WTC11 (cell line): ENCODE data around the gene EDIL3. TPM values are rescaled to one million over a fixed set of nuclear protein-coding genes. Genes with fewer than 3 reads are reported as not detected.

Source experiments
- ATAC-seq: fragments of 200-7000 bp; cut with Tn5 transposase; 2 replicates; pipeline ENCODE4 v1.10.0; 2021; ENCODE audit warnings: mild to moderate bottlenecking, moderate library complexity
- CTCF ChIA-PET: fragments of 300-600 bp; sonication (Branson Sonifier 250); formaldehyde crosslinking; loops from one replicate; lab custom pipeline; 2021; ENCODE audit warnings: antibody characterized with exemption; lab: Charles Lee
- POLR2A ChIA-PET: fragments of 350-600 bp; sonication (Branson Sonifier 250); formaldehyde crosslinking; loops from one replicate; lab custom pipeline; 2021; ENCODE audit warnings: antibody characterized with exemption; lab: Charles Lee
- DNase-seq: peaks from one replicate; pipeline ENCODE4 v3.0.0; 2021; ENCODE audit warnings: low spot score
- H3K27ac Mint-ChIP-seq: 2 replicates; pipeline ENCODE4 v1.8.0; 2021; ENCODE audit warnings: mixed read lengths
- H3K27me3 Mint-ChIP-seq: 2 replicates; pipeline ENCODE4 v1.8.0; 2021; ENCODE audit warnings: low read depth, mild to moderate bottlenecking, moderate library complexity, mixed read lengths
- H3K36me3 Mint-ChIP-seq: 2 replicates; pipeline ENCODE4 v1.8.0; 2021; ENCODE audit warnings: mixed read lengths
- H3K4me1 Mint-ChIP-seq: 2 replicates; pipeline ENCODE4 v1.8.0; 2022; ENCODE audit warnings: mixed read lengths
- H3K4me3 Mint-ChIP-seq: 2 replicates; pipeline ENCODE4 v1.8.0; 2021; ENCODE audit warnings: mild to moderate bottlenecking, moderate library complexity, mixed read lengths
- H3K9me3 Mint-ChIP-seq: 2 replicates; pipeline ENCODE4 v1.8.0; 2021; ENCODE audit warnings: mixed read lengths
- ATF1 ChIP-seq: sonication (generic); formaldehyde crosslinking; IDR thresholded peaks from 2 replicates; pipeline ENCODE4 v1.8.1; 2023; ENCODE audit warnings: mild to moderate bottlenecking, moderate library complexity, missing genetic modification reagents
- CBFB ChIP-seq: sonication (generic); formaldehyde crosslinking; IDR thresholded peaks from 2 replicates; pipeline ENCODE4 v1.8.1; 2022; ENCODE audit warnings: mild to moderate bottlenecking, low read depth, missing genetic modification reagents
- CREB1 ChIP-seq: sonication (generic); formaldehyde crosslinking; IDR thresholded peaks from 2 replicates; pipeline ENCODE4 v1.8.0; 2023; ENCODE audit warnings: mild to moderate bottlenecking, missing genetic modification reagents
- FOXJ3 ChIP-seq: sonication (generic); formaldehyde crosslinking; IDR thresholded peaks from 2 replicates; pipeline ENCODE4 v1.9.0; 2021; ENCODE audit warnings: missing genetic modification reagents, mild to moderate bottlenecking, borderline replicate concordance
- GTF2I ChIP-seq: fragments of 250-450 bp; sonication (Bioruptor Pico); conservative IDR thresholded peaks from 2 replicates; pipeline ENCODE4 v1.4.0; 2021; ENCODE audit warnings: mild to moderate bottlenecking
- HMGA2 ChIP-seq: fragments of 250-450 bp; sonication (Bioruptor Pico); IDR thresholded peaks from 2 replicates; pipeline ENCODE4 v1.4.0; 2021; ENCODE audit warnings: mild to moderate bottlenecking, moderate library complexity
- IRF2 ChIP-seq: sonication (generic); formaldehyde crosslinking; IDR thresholded peaks from 2 replicates; pipeline ENCODE4 v1.8.0; 2022; ENCODE audit warnings: low read depth, missing genetic modification reagents, borderline replicate concordance
- JAZF1 ChIP-seq: fragments of 250-450 bp; sonication (Bioruptor Pico); IDR thresholded peaks from 2 replicates; pipeline ENCODE4 v1.9.0; 2021; ENCODE audit warnings: moderate library complexity, mild to moderate bottlenecking, inconsistent platforms
- JUN ChIP-seq: sonication (generic); formaldehyde crosslinking; IDR thresholded peaks from 2 replicates; pipeline ENCODE4 v1.8.0; 2023; ENCODE audit warnings: mild to moderate bottlenecking, missing genetic modification reagents
- MXD4 ChIP-seq: fragments of 250-450 bp; sonication (Bioruptor Pico); IDR thresholded peaks from 2 replicates; pipeline ENCODE4 v1.8.0; 2021; ENCODE audit warnings: mild to moderate bottlenecking, moderate library complexity, borderline replicate concordance
- RELA ChIP-seq: sonication (generic); formaldehyde crosslinking; IDR thresholded peaks from 2 replicates; pipeline ENCODE4 v1.8.1; 2022; ENCODE audit warnings: missing genetic modification reagents, mild to moderate bottlenecking, borderline replicate concordance
- SOX15 ChIP-seq: fragments of 250-450 bp; sonication (Bioruptor Pico); IDR thresholded peaks from 2 replicates; pipeline ENCODE4 v1.9.0; 2021; ENCODE audit warnings: mild to moderate bottlenecking
- TCF7 ChIP-seq: sonication (generic); formaldehyde crosslinking; IDR thresholded peaks from 2 replicates; pipeline ENCODE4 v1.8.0; 2022; ENCODE audit warnings: mild to moderate bottlenecking, low read depth, missing genetic modification reagents, moderate library complexity
- TEAD4 ChIP-seq: sonication (generic); formaldehyde crosslinking; IDR thresholded peaks from 2 replicates; pipeline ENCODE4 v1.8.0; 2022; ENCODE audit warnings: mild to moderate bottlenecking, missing genetic modification reagents
- ZNF232 ChIP-seq: sonication (generic); formaldehyde crosslinking; IDR thresholded peaks from 2 replicates; pipeline ENCODE4 v1.8.0; 2022; ENCODE audit warnings: mild to moderate bottlenecking, missing genetic modification reagents
- ZNF263 ChIP-seq: sonication (generic); formaldehyde crosslinking; IDR thresholded peaks from 2 replicates; pipeline ENCODE4 v1.8.1; 2022; ENCODE audit warnings: low read depth, mild to moderate bottlenecking, moderate library complexity, missing genetic modification reagents
- total RNA-seq: library from RNA; stranded (reverse); gene quantifications from 3 replicates; pipeline ENCODE4 v1.2.3, GENCODE V29; 2021
- TF ChIP-seq, protein P1 (sequence below): sonication (generic); formaldehyde crosslinking; IDR thresholded peaks from 2 replicates; pipeline ENCODE4 v1.8.1; 2023; ENCODE audit warnings: mild to moderate bottlenecking, missing genetic modification reagents, moderate library complexity
- TF ChIP-seq, protein P2 (sequence below): sonication (generic); formaldehyde crosslinking; IDR thresholded peaks from 2 replicates; pipeline ENCODE4 v1.8.0; 2022; ENCODE audit warnings: mild to moderate bottlenecking, missing genetic modification reagents
- TF ChIP-seq, protein P3 (sequence below): sonication (generic); formaldehyde crosslinking; IDR thresholded peaks from 2 replicates; pipeline ENCODE4 v1.8.0; 2022; ENCODE audit warnings: mild to moderate bottlenecking, missing genetic modification reagents
- TF ChIP-seq, protein P4 (sequence below): sonication (generic); formaldehyde crosslinking; IDR thresholded peaks from 2 replicates; pipeline ENCODE4 v1.8.1; 2022; ENCODE audit warnings: low read depth, mild to moderate bottlenecking, moderate library complexity, missing genetic modification reagents, borderline replicate concordance
- TF ChIP-seq, protein P5 (sequence below): sonication (generic); formaldehyde crosslinking; IDR thresholded peaks from 2 replicates; pipeline ENCODE4 v1.8.0; 2022; ENCODE audit warnings: missing genetic modification reagents
- TF ChIP-seq, protein P6 (sequence below): sonication (generic); formaldehyde crosslinking; IDR thresholded peaks from 2 replicates; pipeline ENCODE4 v1.8.1; 2023; ENCODE audit warnings: mild to moderate bottlenecking, missing genetic modification reagents

The EDIL3 gene
- total RNA-seq, 1 experiment from 2014 or later: 48.3 TPM

DNA sequence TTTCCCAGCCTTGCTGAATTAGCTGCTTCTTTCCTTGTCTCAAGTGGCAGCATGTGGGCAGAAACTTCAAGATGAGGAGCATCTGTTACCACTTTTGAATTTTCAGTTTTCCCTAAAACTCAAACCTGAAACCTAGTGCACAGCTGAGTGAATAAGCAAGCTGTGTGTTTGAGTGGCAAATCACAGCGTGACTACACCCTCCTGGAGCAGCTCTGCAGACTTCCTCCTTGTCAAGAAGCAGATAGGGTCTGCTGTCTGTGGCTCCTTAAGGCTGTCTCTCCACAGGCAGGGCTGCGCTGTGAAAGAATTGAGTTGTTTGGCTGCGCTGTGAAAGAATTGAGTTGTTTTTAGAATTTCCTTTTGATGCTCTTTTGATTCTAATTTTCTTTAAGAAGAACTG is 484.4 kb downstream of the EDIL3 start:
- peak; percentile 14 for DNase-seq
- ATAC-seq: peak; percentile 89
- Mint-ChIP-seq H3K4me3 (no peak overlapping the region), H3K4me1 (0 out of 2 replicates have a peak, but pooled peaks cover 5% of the 10 kb centered on the region), H3K27me3 (no peaks in the 10 kb centered on the region), H3K27ac (no peak overlapping the region), H3K9me3 (no peaks in the 10 kb centered on the region), H3K36me3 (no peaks in the 10 kb centered on the region)
- ChIA-PET CTCF (interaction anchor here (0.9 kb wide), 1 partner anchor 27 kb away, joined by 4 read pairs; no protein-coding TSS in a partner anchor), POLR2A (no interaction called here)
- TF ChIP-seq, protein P1, sequence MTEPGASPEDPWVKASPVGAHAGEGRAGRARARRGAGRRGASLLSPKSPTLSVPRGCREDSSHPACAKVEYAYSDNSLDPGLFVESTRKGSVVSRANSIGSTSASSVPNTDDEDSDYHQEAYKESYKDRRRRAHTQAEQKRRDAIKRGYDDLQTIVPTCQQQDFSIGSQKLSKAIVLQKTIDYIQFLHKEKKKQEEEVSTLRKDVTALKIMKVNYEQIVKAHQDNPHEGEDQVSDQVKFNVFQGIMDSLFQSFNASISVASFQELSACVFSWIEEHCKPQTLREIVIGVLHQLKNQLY: no peak
- no peak for TF ChIP-seq ATF1 (CRISPR knock-in tag)
- TF ChIP-seq, protein P2, sequence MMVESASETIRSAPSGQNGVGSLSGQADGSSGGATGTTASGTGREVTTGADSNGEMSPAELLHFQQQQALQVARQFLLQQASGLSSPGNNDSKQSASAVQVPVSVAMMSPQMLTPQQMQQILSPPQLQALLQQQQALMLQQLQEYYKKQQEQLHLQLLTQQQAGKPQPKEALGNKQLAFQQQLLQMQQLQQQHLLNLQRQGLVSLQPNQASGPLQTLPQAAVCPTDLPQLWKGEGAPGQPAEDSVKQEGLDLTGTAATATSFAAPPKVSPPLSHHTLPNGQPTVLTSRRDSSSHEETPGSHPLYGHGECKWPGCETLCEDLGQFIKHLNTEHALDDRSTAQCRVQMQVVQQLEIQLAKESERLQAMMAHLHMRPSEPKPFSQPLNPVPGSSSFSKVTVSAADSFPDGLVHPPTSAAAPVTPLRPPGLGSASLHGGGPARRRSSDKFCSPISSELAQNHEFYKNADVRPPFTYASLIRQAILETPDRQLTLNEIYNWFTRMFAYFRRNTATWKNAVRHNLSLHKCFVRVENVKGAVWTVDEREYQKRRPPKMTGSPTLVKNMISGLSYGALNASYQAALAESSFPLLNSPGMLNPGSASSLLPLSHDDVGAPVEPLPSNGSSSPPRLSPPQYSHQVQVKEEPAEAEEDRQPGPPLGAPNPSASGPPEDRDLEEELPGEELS (CRISPR knock-in tag): no peak
- no peak for TF ChIP-seq FOXJ3 (CRISPR knock-in tag)
- TF ChIP-seq JUN (CRISPR knock-in tag): no peak
- no peak for TF ChIP-seq CREB1 (CRISPR knock-in tag)
- TF ChIP-seq, protein P3, sequence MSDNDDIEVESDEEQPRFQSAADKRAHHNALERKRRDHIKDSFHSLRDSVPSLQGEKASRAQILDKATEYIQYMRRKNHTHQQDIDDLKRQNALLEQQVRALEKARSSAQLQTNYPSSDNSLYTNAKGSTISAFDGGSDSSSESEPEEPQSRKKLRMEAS (CRISPR knock-in tag): no peak
- TF ChIP-seq, protein P4, sequence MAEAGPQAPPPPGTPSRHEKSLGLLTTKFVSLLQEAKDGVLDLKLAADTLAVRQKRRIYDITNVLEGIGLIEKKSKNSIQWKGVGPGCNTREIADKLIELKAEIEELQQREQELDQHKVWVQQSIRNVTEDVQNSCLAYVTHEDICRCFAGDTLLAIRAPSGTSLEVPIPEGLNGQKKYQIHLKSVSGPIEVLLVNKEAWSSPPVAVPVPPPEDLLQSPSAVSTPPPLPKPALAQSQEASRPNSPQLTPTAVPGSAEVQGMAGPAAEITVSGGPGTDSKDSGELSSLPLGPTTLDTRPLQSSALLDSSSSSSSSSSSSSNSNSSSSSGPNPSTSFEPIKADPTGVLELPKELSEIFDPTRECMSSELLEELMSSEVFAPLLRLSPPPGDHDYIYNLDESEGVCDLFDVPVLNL (CRISPR knock-in tag): no peak
- TF ChIP-seq, protein P5, sequence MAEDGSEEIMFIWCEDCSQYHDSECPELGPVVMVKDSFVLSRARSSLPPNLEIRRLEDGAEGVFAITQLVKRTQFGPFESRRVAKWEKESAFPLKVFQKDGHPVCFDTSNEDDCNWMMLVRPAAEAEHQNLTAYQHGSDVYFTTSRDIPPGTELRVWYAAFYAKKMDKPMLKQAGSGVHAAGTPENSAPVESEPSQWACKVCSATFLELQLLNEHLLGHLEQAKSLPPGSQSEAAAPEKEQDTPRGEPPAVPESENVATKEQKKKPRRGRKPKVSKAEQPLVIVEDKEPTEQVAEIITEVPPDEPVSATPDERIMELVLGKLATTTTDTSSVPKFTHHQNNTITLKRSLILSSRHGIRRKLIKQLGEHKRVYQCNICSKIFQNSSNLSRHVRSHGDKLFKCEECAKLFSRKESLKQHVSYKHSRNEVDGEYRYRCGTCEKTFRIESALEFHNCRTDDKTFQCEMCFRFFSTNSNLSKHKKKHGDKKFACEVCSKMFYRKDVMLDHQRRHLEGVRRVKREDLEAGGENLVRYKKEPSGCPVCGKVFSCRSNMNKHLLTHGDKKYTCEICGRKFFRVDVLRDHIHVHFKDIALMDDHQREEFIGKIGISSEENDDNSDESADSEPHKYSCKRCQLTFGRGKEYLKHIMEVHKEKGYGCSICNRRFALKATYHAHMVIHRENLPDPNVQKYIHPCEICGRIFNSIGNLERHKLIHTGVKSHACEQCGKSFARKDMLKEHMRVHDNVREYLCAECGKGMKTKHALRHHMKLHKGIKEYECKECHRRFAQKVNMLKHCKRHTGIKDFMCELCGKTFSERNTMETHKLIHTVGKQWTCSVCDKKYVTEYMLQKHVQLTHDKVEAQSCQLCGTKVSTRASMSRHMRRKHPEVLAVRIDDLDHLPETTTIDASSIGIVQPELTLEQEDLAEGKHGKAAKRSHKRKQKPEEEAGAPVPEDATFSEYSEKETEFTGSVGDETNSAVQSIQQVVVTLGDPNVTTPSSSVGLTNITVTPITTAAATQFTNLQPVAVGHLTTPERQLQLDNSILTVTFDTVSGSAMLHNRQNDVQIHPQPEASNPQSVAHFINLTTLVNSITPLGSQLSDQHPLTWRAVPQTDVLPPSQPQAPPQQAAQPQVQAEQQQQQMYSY (CRISPR knock-in tag): no peak

DNA sequence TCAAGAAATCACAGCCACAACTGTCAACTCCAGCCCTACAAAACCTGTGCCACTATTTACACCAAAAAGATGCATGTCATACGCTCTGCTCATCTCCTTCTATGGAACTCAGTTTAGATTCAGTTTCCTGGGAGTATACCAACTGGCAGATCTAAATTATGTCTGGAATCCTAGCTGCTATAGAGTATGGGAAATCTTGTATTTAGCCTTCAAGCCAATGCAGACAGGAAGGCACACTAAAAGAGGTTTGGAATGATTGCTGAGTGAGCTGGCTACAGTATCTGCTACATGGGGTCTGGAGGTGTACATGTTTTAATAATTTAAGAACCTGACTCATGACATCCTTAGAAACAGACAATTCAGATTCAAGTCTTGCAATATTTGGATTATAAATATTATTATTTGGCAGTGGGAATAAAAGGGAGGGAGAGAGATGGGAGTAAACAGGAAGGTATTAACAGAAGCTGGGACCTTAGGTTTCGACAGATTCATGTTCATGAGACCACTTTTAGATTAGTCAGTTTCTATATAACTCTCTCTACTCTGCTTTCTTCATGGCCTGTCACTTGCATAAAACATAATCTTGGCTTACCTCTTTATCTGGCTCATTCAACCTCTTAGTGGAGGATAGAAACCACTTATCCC is 485.2 kb downstream of the EDIL3 start:
- H3K36me3 Mint-ChIP-seq: no peaks in the 10 kb centered on the region
- DNase-seq: no peak
- H3K9me3 Mint-ChIP-seq: no peaks in the 10 kb centered on the region
- no peaks in the 10 kb centered on the region for H3K27me3 Mint-ChIP-seq
- ATAC-seq: no peak
- ChIA-PET POLR2A (no interaction called here), CTCF (interaction anchor here (0.9 kb wide), 1 partner anchor 28 kb away, joined by 4 read pairs; no protein-coding TSS in a partner anchor)
- no peak overlapping the region for H3K27ac Mint-ChIP-seq
- no peak overlapping the region for H3K4me3 Mint-ChIP-seq
- TF ChIP-seq, protein P2 (CRISPR knock-in tag): no peak
- TF ChIP-seq GTF2I (CRISPR knock-in tag) (no peak), IRF2 (CRISPR knock-in tag) (no peak), TCF7 (CRISPR knock-in tag) (no peak), RELA (no peak), MXD4 (no peak), JUN (CRISPR knock-in tag) (no peak), CBFB (CRISPR knock-in tag) (no peak), ZNF263 (no peak), ZNF232 (no peak), HMGA2 (CRISPR knock-in tag) (no peak), SOX15 (CRISPR knock-in tag) (no peak), TEAD4 (CRISPR knock-in tag) (no peak), JAZF1 (CRISPR knock-in tag) (no peak)
- TF ChIP-seq, protein P6, sequence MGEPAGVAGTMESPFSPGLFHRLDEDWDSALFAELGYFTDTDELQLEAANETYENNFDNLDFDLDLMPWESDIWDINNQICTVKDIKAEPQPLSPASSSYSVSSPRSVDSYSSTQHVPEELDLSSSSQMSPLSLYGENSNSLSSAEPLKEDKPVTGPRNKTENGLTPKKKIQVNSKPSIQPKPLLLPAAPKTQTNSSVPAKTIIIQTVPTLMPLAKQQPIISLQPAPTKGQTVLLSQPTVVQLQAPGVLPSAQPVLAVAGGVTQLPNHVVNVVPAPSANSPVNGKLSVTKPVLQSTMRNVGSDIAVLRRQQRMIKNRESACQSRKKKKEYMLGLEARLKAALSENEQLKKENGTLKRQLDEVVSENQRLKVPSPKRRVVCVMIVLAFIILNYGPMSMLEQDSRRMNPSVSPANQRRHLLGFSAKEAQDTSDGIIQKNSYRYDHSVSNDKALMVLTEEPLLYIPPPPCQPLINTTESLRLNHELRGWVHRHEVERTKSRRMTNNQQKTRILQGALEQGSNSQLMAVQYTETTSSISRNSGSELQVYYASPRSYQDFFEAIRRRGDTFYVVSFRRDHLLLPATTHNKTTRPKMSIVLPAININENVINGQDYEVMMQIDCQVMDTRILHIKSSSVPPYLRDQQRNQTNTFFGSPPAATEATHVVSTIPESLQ (CRISPR knock-in tag): no peak
- H3K4me1 Mint-ChIP-seq: 0 out of 2 replicates have a peak, but pooled peaks cover 5% of the 10 kb centered on the region
